Esophagus squamous epithelium (tissue), 5 donors: ENCODE measurements around the gene MCOLN1. TPM values are rescaled to one million over a fixed set of nuclear protein-coding genes. Genes with fewer than 3 reads are reported as not detected.

ENCODE experiments used
- DNase-seq: peaks from one replicate; lab custom pipeline; 2025; lab: John Stamatoyannopoulos, UW
- H3K27ac ChIP-seq, 4 donors: fragments of 200-600 bp; sonication (generic); one replicate each; pipeline ENCODE4 v1.5.1; 2016 to 2019; ENCODE audit warnings: mild to moderate bottlenecking in 1 of 4
- H3K27me3 ChIP-seq, 4 donors: fragments of 200-600 bp; sonication (generic); 1 replicate in 3 of 4; 2 replicates in 1 of 4; pipeline versions ENCODE4 v1.5.1 to v1.6.0; 2017 to 2021; ENCODE audit warnings: antibody characterized with exemption in 1 of 4
- H3K36me3 ChIP-seq, 3 donors: fragments of 200-600 bp; sonication (generic); one replicate each; pipeline ENCODE4 v1.5.1; 2016 to 2019
- H3K4me1 ChIP-seq, 3 donors: fragments of 200-600 bp; sonication (generic); one replicate each; pipeline ENCODE4 v1.5.1; 2017 to 2019
- H3K4me3 ChIP-seq, 4 donors: fragments of 200-600 bp; sonication (generic); 1 replicate in 3 of 4; 2 replicates in 1 of 4; pipeline ENCODE4 v1.5.1; 2016 to 2019; ENCODE audit warnings: mild to moderate bottlenecking in 2 of 4, moderate library complexity in 1 of 4
- H3K9me3 ChIP-seq, 3 donors: fragments of 200-600 bp; sonication (generic); one replicate each; pipeline ENCODE4 v1.5.1; 2016 to 2019
- CTCF ChIP-seq, 6 experiments: fragments of 450-650 bp in 4 of 6; fragments of 200-600 bp in 2 of 6; sonication (generic) in 2 of 6; IDR thresholded peaks; one replicate each; pipeline ENCODE4 v1.5.1; 2016 to 2019; ENCODE audit warnings: antibody characterized with exemption in 6 of 6, mild to moderate bottlenecking in 4 of 6, moderate library complexity in 4 of 6
- POLR2A ChIP-seq, 4 donors: fragments of 450-650 bp; IDR thresholded peaks; one replicate each; pipeline ENCODE4 v1.6.1; 2017; ENCODE audit warnings: antibody characterized with exemption in 4 of 4, mild to moderate bottlenecking in 4 of 4, moderate library complexity in 3 of 4
- WGBS, 2 donors: methylation state at CpG; one replicate each; pipeline ENCODE4 v1.1.5; 2018; 5-methylcytosine and 5-hydroxymethylcytosine counted together
- intact Hi-C: fragments of 100-400 bp; cut with DNase I; formaldehyde crosslinking; loops from one replicate; pipeline ENCODE4 v1.15.0; 2022
- total RNA-seq, 4 donors: library from RNA; depleted of rRNA; stranded (reverse); fragments of >200 nt; gene quantifications; one replicate each; pipeline ENCODE4 v1.1.0, GENCODE V29; 2016
- donor health status: DM: yes; HTN: yes; CAD: no.

The MCOLN1 gene
- total RNA-seq, 4 donors from 2014 or later = 5.7 to 13.9 (median 7.8) TPM

GRCh38 chr19:7527516-7528191 lies 5.2 kb downstream of the MCOLN1 start:
- Histone ChIP-seq H3K27me3 (no peaks in the 10 kb centered on the region), H3K36me3 (peaks cover 17 to 70% (median 20%) of the 10 kb centered on the region in 3 donors), H3K9me3 (no peaks in the 10 kb centered on the region), H3K27ac (no peak overlapping the region), H3K4me1 (peaks cover 11 to 22% (median 15%) of the 10 kb centered on the region in 3 donors), H3K4me3 (no peak overlapping the region)
- 82 to 87% methylated on average over 4 to 11 of the region's 25 CpGs for WGBS, 2 donors
- TF ChIP-seq POLR2A (IDR thresholded peaks at IDR 0.05) = no peak
- no peak for TF ChIP-seq CTCF (IDR thresholded peaks at IDR 0.05)
- intact Hi-C loops = loop anchor here (10.0 kb wide), 1 partner anchor 143 kb away; no protein-coding TSS in a partner anchor
- DNase-seq = no peak

- DNase-seq = no peak
These were observed 5.7 kb downstream of the MCOLN1 start for GRCh38 chr19:7528192-7528519.

GRCh38 chr19:7528522-7529245 lies 6.3 kb downstream of the MCOLN1 start:
- WGBS, 2 donors = 84 to 92% methylated on average over 14 to 28 of the region's 32 CpGs
- Histone ChIP-seq H3K27me3 (no peaks in the 10 kb centered on the region), H3K4me3 (no peak overlapping the region), H3K9me3 (no peaks in the 10 kb centered on the region), H3K36me3 (peaks cover 17 to 70% (median 20%) of the 10 kb centered on the region in 3 donors), H3K4me1 (peaks cover 10 to 21% (median 11%) of the 10 kb centered on the region in 3 donors), H3K27ac (no peak overlapping the region)
- TF ChIP-seq CTCF (IDR thresholded peaks at IDR 0.05) (no peak), POLR2A (IDR thresholded peaks at IDR 0.05) (no peak)
- no peak for DNase-seq
- intact Hi-C loops = loop anchor here (10.0 kb wide), 1 partner anchor 144 kb away; no protein-coding TSS in a partner anchor

More at GRCh38 chr19:7528192-7528519, 5.7 kb downstream of the MCOLN1 start:
- TF ChIP-seq CTCF (IDR thresholded peaks at IDR 0.05) (no peak), POLR2A (IDR thresholded peaks at IDR 0.05) (no peak)
- peaks cover 17 to 70% (median 20%) of the 10 kb centered on the region in 3 donors for H3K36me3 ChIP-seq
- intact Hi-C loops = loop anchor here (10.0 kb wide), 1 partner anchor 143 kb away; no protein-coding TSS in a partner anchor
- no peaks in the 10 kb centered on the region for H3K9me3 ChIP-seq
- no peak overlapping the region for H3K27ac ChIP-seq
- 63% methylated on average over 2 of the region's 7 CpGs; no CpG with 5 or more reads in 1 of the 2 donors for WGBS, 2 donors
- peaks cover 11 to 21% (median 11%) of the 10 kb centered on the region in 3 donors for H3K4me1 ChIP-seq
- no peaks in the 10 kb centered on the region for H3K27me3 ChIP-seq
- no peak overlapping the region for H3K4me3 ChIP-seq

GRCh38 chr19:7529246-7529600 lies 6.8 kb downstream of the MCOLN1 start:
- 67 to 83% methylated on average over 2 to 4 of the region's 15 CpGs for WGBS, 2 donors
- Histone ChIP-seq H3K27me3 (no peaks in the 10 kb centered on the region), H3K27ac (no peak overlapping the region), H3K36me3 (peaks cover 17 to 69% (median 20%) of the 10 kb centered on the region in 3 donors), H3K9me3 (no peaks in the 10 kb centered on the region), H3K4me3 (no peak overlapping the region), H3K4me1 (peaks cover 6 to 20% (median 7%) of the 10 kb centered on the region in 3 donors)
- no peak for DNase-seq
- no peak for TF ChIP-seq CTCF (IDR thresholded peaks at IDR 0.05)
- intact Hi-C loops = loop anchor here (10.0 kb wide), 1 partner anchor 144 kb away; no protein-coding TSS in a partner anchor
